Endodermal cell (in vitro differentiated cells): ENCODE data around the gene RAI2. TPM values are rescaled to one million over a fixed set of nuclear protein-coding genes. Genes with fewer than 3 reads are reported as not detected.
A peak's percentile ranks its signal among the peaks of the same experiment; 100 is the strongest.

Experiments used
- DNase-seq: peaks from one replicate; pipeline ENCODE4 v3.0.0-alpha.2; 2017
- H3K27ac ChIP-seq: 2 replicates; pipeline ENCODE4 v1.5.1; 2013; ENCODE audit warnings: mild to moderate bottlenecking, low read depth, low read length, moderate library complexity
- H3K27me3 ChIP-seq: 2 replicates; pipeline ENCODE4 v1.6.1; 2013; ENCODE audit warnings: mild to moderate bottlenecking, low read length, moderate library complexity; ENCODE audit not compliant: insufficient read depth, control insufficient read depth, poor library complexity, severe bottlenecking
- H3K36me3 ChIP-seq: 2 replicates; pipeline ENCODE4 v1.7.0; 2013; ENCODE audit warnings: mild to moderate bottlenecking, low read length, moderate library complexity; ENCODE audit not compliant: control insufficient read depth, insufficient read depth
- H3K4me1 ChIP-seq: one replicate; pipeline ENCODE4 v1.7.0; 2013; ENCODE audit warnings: low read length; ENCODE audit not compliant: control insufficient read depth, insufficient read depth
- H3K4me3 ChIP-seq: 2 replicates; pipeline ENCODE4 v1.5.1; 2013; ENCODE audit warnings: mild to moderate bottlenecking, low read length, moderate library complexity
- H3K9ac ChIP-seq: 2 replicates; pipeline ENCODE4 v1.6.1; 2013; ENCODE audit warnings: mild to moderate bottlenecking, low read length, moderate library complexity; ENCODE audit not compliant: poor library complexity, severe bottlenecking; ENCODE audit errors: extremely low read depth
- H3K9me3 ChIP-seq: 2 replicates; pipeline ENCODE4 v1.6.1; 2013; ENCODE audit warnings: mild to moderate bottlenecking, low read length, moderate library complexity; ENCODE audit not compliant: control insufficient read depth
- H3K27ac Mint-ChIP-seq: 2 replicates; pipeline ENCODE4 v1.8.0; 2020; ENCODE audit warnings: mixed read lengths
- H3K27me3 Mint-ChIP-seq: 2 replicates; pipeline ENCODE4 v1.8.0; 2021; ENCODE audit warnings: mild to moderate bottlenecking, mixed read lengths; ENCODE audit not compliant: insufficient read depth
- H3K36me3 Mint-ChIP-seq: 2 replicates; pipeline ENCODE4 v1.8.0; 2020; ENCODE audit warnings: low read depth, mixed read lengths
- H3K4me1 Mint-ChIP-seq: 2 replicates; pipeline ENCODE4 v1.8.0; 2020; ENCODE audit warnings: mixed read lengths
- H3K4me3 Mint-ChIP-seq: 2 replicates; pipeline ENCODE4 v1.8.0; 2020; ENCODE audit warnings: mild to moderate bottlenecking, moderate library complexity, mixed read lengths
- H3K9me3 Mint-ChIP-seq: 2 replicates; pipeline ENCODE4 v1.8.0; 2020; ENCODE audit warnings: mild to moderate bottlenecking, mixed read lengths
- WGBS, 2 experiments: methylation state at CpG; one replicate each; pipeline versions ENCODE4 v1.1.5 to v1.1.7; 2013; ENCODE audit warnings: missing lambda C conversion rate in 2 of 2, mixed read lengths in 1 of 2; ENCODE audit not compliant: insufficient coverage in 1 of 2, insufficient read length in 1 of 2; 5-methylcytosine and 5-hydroxymethylcytosine counted together
- total RNA-seq, 2 donors: library from RNA; stranded (reverse); fragmentation: NEBNext Ultra II Directional in 1 of 2; extraction: Animal tissue kit (Norgen Biotek cat#: 25700) in 1 of 2; gene quantifications; 2 replicates in 1 of 2; 3 replicates in 1 of 2; pipeline ENCODE4 v1.2.1, GENCODE V29; 2021
- TF ChIP-seq, protein P1 (sequence below): fragments of 200-600 bp; sonication (generic); conservative IDR thresholded peaks from 2 replicates; pipeline ENCODE4 v1.5.0; 2021; ENCODE audit warnings: antibody characterized with exemption, mild to moderate bottlenecking

The RAI2 gene
- total RNA-seq, 2 donors from 2014 or later = 4.8 to 5.8 TPM

DNA sequence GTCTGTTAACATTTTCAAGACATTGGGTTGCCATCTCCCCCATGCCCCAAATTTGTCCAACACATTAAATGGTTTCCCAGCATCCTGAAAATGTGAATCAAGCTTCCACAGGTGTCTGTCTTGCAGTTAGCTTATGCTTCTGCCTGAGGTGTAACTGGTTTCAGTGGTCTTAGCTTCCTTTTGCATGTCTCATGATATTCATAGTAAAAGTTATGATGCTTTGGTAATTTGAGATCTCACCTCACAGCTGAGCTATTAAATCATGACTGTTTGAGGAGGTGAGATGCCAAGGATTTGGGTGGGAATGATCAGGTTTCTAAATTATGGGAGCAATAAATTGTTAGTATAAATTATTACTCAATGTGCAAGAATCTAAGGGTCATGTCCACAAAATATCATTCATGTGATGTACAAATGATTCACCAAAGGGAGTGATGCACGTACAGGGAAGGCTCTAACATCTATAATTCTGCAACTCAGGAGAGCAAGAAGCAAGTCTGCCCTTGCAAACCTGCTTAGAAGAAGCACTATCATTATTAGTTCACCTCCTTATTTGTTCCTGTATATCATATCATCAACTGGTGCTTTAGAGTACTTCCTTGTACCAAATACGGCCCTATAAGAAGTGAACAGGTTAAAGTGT, 17.1 kb upstream of the RAI2 start:
- Histone ChIP-seq H3K36me3 (no peaks in the 10 kb centered on the region), H3K27me3 (no peaks in the 10 kb centered on the region), H3K9me3 (no peaks in the 10 kb centered on the region), H3K4me3 (no peak overlapping the region), H3K4me1 (no peaks in the 10 kb centered on the region), H3K27ac (no peak overlapping the region), H3K9ac (no peak overlapping the region)
- Mint-ChIP-seq H3K4me3 (no peak overlapping the region), H3K27ac (no peak overlapping the region), H3K27me3 (peaks cover 2% of the 10 kb centered on the region), H3K9me3 (peaks cover 49% of the 10 kb centered on the region), H3K4me1 (no peaks in the 10 kb centered on the region), H3K36me3 (no peaks in the 10 kb centered on the region)
- 96 to 100% methylated on average over 1 of the region's 2 CpGs for WGBS, 2 experiments
- DNase-seq = no peak
- TF ChIP-seq, protein P1, sequence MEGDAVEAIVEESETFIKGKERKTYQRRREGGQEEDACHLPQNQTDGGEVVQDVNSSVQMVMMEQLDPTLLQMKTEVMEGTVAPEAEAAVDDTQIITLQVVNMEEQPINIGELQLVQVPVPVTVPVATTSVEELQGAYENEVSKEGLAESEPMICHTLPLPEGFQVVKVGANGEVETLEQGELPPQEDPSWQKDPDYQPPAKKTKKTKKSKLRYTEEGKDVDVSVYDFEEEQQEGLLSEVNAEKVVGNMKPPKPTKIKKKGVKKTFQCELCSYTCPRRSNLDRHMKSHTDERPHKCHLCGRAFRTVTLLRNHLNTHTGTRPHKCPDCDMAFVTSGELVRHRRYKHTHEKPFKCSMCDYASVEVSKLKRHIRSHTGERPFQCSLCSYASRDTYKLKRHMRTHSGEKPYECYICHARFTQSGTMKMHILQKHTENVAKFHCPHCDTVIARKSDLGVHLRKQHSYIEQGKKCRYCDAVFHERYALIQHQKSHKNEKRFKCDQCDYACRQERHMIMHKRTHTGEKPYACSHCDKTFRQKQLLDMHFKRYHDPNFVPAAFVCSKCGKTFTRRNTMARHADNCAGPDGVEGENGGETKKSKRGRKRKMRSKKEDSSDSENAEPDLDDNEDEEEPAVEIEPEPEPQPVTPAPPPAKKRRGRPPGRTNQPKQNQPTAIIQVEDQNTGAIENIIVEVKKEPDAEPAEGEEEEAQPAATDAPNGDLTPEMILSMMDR = no peak

DNA sequence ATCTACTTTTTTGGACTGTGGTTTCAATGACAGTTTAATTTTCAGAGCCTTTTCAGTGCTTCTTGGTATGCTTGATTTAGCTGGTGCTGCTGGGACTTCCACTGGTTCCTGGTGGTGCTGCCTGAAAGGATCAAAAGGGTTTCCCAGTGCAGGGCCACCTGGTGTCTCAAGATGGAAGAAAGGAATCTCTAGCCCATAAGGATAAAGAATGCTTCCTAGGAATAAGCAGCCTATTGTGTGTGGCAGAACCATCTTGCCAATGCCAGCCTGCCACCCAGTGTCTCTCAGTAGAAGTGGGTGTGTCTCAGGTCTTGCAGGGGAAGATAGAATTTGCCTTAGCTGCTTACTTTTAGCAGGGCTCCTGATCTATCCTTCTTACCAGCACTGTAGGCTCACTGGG, 15.0 kb upstream of the RAI2 start:
- Mint-ChIP-seq H3K27ac (no peak overlapping the region), H3K4me1 (no peaks in the 10 kb centered on the region), H3K36me3 (no peaks in the 10 kb centered on the region), H3K4me3 (no peak overlapping the region), H3K27me3 (peaks cover 7% of the 10 kb centered on the region), H3K9me3 (peaks cover 37% of the 10 kb centered on the region)
- TF ChIP-seq, protein P1 = peak; percentile 40
- H3K36me3 ChIP-seq = no peaks in the 10 kb centered on the region
- H3K9me3 ChIP-seq = no peaks in the 10 kb centered on the region
- H3K9ac ChIP-seq = no peak overlapping the region
- no peaks in the 10 kb centered on the region for H3K27me3 ChIP-seq
- no peaks in the 10 kb centered on the region for H3K4me1 ChIP-seq
- peak; percentile 50 for DNase-seq
- H3K27ac ChIP-seq = no peak overlapping the region
- no peak overlapping the region for H3K4me3 ChIP-seq

DNA sequence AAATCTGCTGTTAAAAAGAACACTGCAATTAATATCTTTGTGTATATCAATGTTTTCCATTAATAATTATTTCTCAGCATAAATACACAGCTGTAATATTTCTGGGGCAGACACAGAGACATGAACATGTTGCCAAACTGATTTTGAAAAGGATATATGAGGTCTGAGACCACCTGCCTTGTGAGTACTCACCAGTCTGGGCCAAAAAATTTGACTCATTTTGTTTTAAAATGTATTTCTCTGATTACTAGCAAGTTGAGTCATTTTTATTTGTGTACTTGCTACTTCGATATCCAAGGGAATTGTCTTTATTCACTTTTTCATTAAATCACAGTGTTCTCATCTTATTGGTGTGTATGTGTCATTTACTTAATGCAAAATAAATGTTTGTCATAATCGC, 8.5 kb upstream of the RAI2 start:
- H3K4me3 Mint-ChIP-seq = no peak overlapping the region
- Histone ChIP-seq H3K9ac (no peak overlapping the region), H3K4me1 (no peaks in the 10 kb centered on the region), H3K36me3 (no peaks in the 10 kb centered on the region), H3K27ac (no peak overlapping the region), H3K9me3 (no peaks in the 10 kb centered on the region), H3K27me3 (peaks cover 18% of the 10 kb centered on the region), H3K4me3 (no peak overlapping the region)
- H3K27ac Mint-ChIP-seq = no peak overlapping the region
- TF ChIP-seq, protein P1 = no peak
- WGBS, 2 experiments = no CpG with 5 or more reads among the region's 2 CpGs
- H3K27me3 Mint-ChIP-seq = peaks cover 23% of the 10 kb centered on the region
- H3K9me3 Mint-ChIP-seq = peaks cover 24% of the 10 kb centered on the region
- no peak for DNase-seq
- H3K36me3 Mint-ChIP-seq = no peaks in the 10 kb centered on the region
- no peaks in the 10 kb centered on the region for H3K4me1 Mint-ChIP-seq
